GM18867 (cell line): ENCODE data around the gene PLG.
"Not testable (repeated sequence)": the region's sequence is repeated elsewhere in the genome, so short reads cannot be mapped to it uniquely, and the experiment has no call there.

Experiments used
- ATAC-seq: cut with Tn5 transposase; IDR thresholded peaks from one replicate; pipeline ENCODE4 v1.9.1; 2021; ENCODE audit warnings: mild to moderate bottlenecking, moderate library complexity; ENCODE audit not compliant: unreplicated experiment

Gene PLG

GRCh38 chr6:160697826-160698225, 4.2 kb upstream of the PLG start:
- no peak for ATAC-seq

GRCh38 chr6:160704688-160705087, 2.6 kb downstream of the PLG start:
- ATAC-seq = not testable (repeated sequence)

GRCh38 chr6:160708993-160709392, 6.9 kb downstream of the PLG start:
- ATAC-seq = not testable (repeated sequence)

GRCh38 chr6:160714731-160715316, 12.8 kb downstream of the PLG start:
- no peak for ATAC-seq

- ATAC-seq = no peak
These were observed 28.9 kb downstream of the PLG start for GRCh38 chr6:160730911-160731310.

GRCh38 chr6:160733050-160733646, 31.1 kb downstream of the PLG start:
- peak; percentile 75 for ATAC-seq

- no peak for ATAC-seq
These were observed 32.6 kb downstream of the PLG start for GRCh38 chr6:160734627-160735026.

GRCh38 chr6:160735523-160735922, 33.5 kb downstream of the PLG start:
- peak; percentile 77 for ATAC-seq

GRCh38 chr6:160737934-160738333, 35.9 kb downstream of the PLG start:
- ATAC-seq = no peak

GRCh38 chr6:160739955-160740354, 37.9 kb downstream of the PLG start:
- no peak for ATAC-seq

GRCh38 chr6:160741012-160741411, 39.0 kb downstream of the PLG start:
- ATAC-seq = peak; percentile 99

GRCh38 chr6:160742090-160742489, 40.0 kb downstream of the PLG start:
- peak; percentile 56 for ATAC-seq

- ATAC-seq = peak; percentile 83
These were observed 48.2 kb downstream of the PLG start for GRCh38 chr6:160750276-160750689.

GRCh38 chr6:160753211-160753610, 51.2 kb downstream of the PLG start:
- not testable (repeated sequence) for ATAC-seq

GRCh38 chr6:160755165-160755564, 53.1 kb downstream of the PLG start:
- ATAC-seq = no peak

GRCh38 chr6:160756021-160756420, 54.0 kb downstream of the PLG start:
- ATAC-seq = no peak

- ATAC-seq = no peak
These were observed 54.8 kb downstream of the PLG start for GRCh38 chr6:160756871-160757270.

GRCh38 chr6:160764847-160765246, 62.8 kb downstream of the PLG start:
- ATAC-seq = no peak

- no peak for ATAC-seq
These were observed 63.4 kb downstream of the PLG start for GRCh38 chr6:160765412-160765811.

GRCh38 chr6:160766657-160766988, 64.6 kb downstream of the PLG start:
- no peak for ATAC-seq

GRCh38 chr6:160766989-160767646, 65.1 kb downstream of the PLG start:
- peak; percentile 90 for ATAC-seq

- peak; percentile 11 for ATAC-seq
These were observed 65.6 kb downstream of the PLG start for GRCh38 chr6:160767647-160768019.

- ATAC-seq = no peak
These were observed 66.1 kb downstream of the PLG start for GRCh38 chr6:160768101-160768500.
